NCI-H82 (cell line): ENCODE measurements around the gene HGD.
"Not testable (repeated sequence)": the region's sequence is repeated elsewhere in the genome, so short reads cannot be mapped to it uniquely, and the experiment has no call there.

Experiments
- DNase-seq: peaks from one replicate; lab custom pipeline; 2025; lab: John Stamatoyannopoulos, UW

The HGD gene

GRCh38 chr3:120638820-120639219, 43.2 kb downstream of the HGD start:
- DNase-seq = not testable (repeated sequence)

- no peak for DNase-seq
These were observed 44.0 kb downstream of the HGD start for GRCh38 chr3:120637851-120638559.

GRCh38 chr3:120636795-120637401, 45.1 kb downstream of the HGD start:
- no peak for DNase-seq

GRCh38 chr3:120634539-120634938, 47.5 kb downstream of the HGD start:
- DNase-seq = peak; percentile 22

- peak; percentile 58 for DNase-seq
These were observed 56.9 kb downstream of the HGD start for GRCh38 chr3:120625159-120625586.

GRCh38 chr3:120623727-120624093, 58.3 kb downstream of the HGD start:
- DNase-seq = no peak

GRCh38 chr3:120622870-120623726, 58.9 kb downstream of the HGD start:
- DNase-seq = peak; percentile 60

GRCh38 chr3:120622457-120622856, 59.6 kb downstream of the HGD start:
- no peak for DNase-seq

- DNase-seq = not testable (repeated sequence)
These were observed 65.3 kb downstream of the HGD start for GRCh38 chr3:120616745-120617144.

- no peak for DNase-seq
These were observed 66.0 kb downstream of the HGD start for GRCh38 chr3:120615847-120616609.

GRCh38 chr3:120614765-120615164, 67.3 kb downstream of the HGD start:
- DNase-seq = no peak

- peak; percentile 87 for DNase-seq
These were observed 73.5 kb downstream of the HGD start for GRCh38 chr3:120608506-120608905.

- DNase-seq = no peak
These were observed 77.3 kb downstream of the HGD start for GRCh38 chr3:120604784-120605183.

- peak; percentile 96 for DNase-seq
These were observed 77.7 kb downstream of the HGD start for GRCh38 chr3:120604382-120604781.

- no peak for DNase-seq
These were observed 79.4 kb downstream of the HGD start for GRCh38 chr3:120602682-120603081.

- DNase-seq = peak; percentile 40
These were observed 80.5 kb downstream of the HGD start for GRCh38 chr3:120601554-120601953.

GRCh38 chr3:120599211-120599610, 82.8 kb downstream of the HGD start:
- no peak for DNase-seq

- no peak for DNase-seq
These were observed 84.5 kb downstream of the HGD start for GRCh38 chr3:120597445-120598049.

GRCh38 chr3:120596853-120597223, 85.2 kb downstream of the HGD start:
- DNase-seq = no peak

GRCh38 chr3:120596116-120596852, 85.8 kb downstream of the HGD start, which contains the start of gene NDUFB4:
Gene NDUFB4, plus strand, starts transcription at chr3:120596336. Its CDS starts 24 bp downstream, at chr3:120596360.
- DNase-seq = peak; percentile 100

- DNase-seq = no peak
These were observed 86.3 kb downstream of the HGD start for GRCh38 chr3:120595788-120596115.
